ENCODE data around the gene ANKRD53.

GRCh38 chr2:70932631-70933230 is 45.7 kb upstream of the ANKRD53 start:
- TF ChIP-seq PATZ1 (CRISPR knock-in tag; IDR thresholded peaks at IDR 0.05; ENCODE audit: borderline replicate concordance), result no peak
- TF ChIP-seq BACH2 (CRISPR knock-in tag; IDR thresholded peaks at IDR 0.05; ENCODE audit: borderline replicate concordance), result no peak
- TF ChIP-seq CREB5 (CRISPR knock-in tag; IDR thresholded peaks at IDR 0.05; ENCODE audit: low read depth), result no peak
- no peak for TF ChIP-seq ZNF70 (CRISPR knock-in tag; IDR thresholded peaks at IDR 0.05)
- no peak for TF ChIP-seq TOX (CRISPR knock-in tag; IDR thresholded peaks at IDR 0.05; ENCODE audit: borderline replicate concordance)
- no peak for TF ChIP-seq SNAI2 (CRISPR knock-in tag; IDR thresholded peaks at IDR 0.05)
- no peak for TF ChIP-seq ZNF565 (CRISPR knock-in tag; conservative IDR thresholded peaks at IDR 0.05; ENCODE audit: low read depth)
- TF ChIP-seq ZFP30 (CRISPR knock-in tag; IDR thresholded peaks at IDR 0.05), result no peak
- no peak for TF ChIP-seq ESRRG (CRISPR knock-in tag; IDR thresholded peaks at IDR 0.05)
- no peak for TF ChIP-seq POU6F1 (CRISPR knock-in tag; IDR thresholded peaks at IDR 0.05; ENCODE audit: borderline replicate concordance, low read depth)
